PC-3 (cell line): ENCODE results near the gene GBF1. TPM values are rescaled to one million over a fixed set of nuclear protein-coding genes. Genes with fewer than 3 reads are reported as not detected.

Experiments
- ATAC-seq: fragments of 200-7000 bp; cut with Tn5 transposase; 2 replicates; pipeline ENCODE4 v1.9.1; 2020; ENCODE audit warnings: mild to moderate bottlenecking, moderate library complexity
- BruUV-seq: library from RNA; stranded (reverse); fragments of 400-500 nt; replicated peaks from 2 replicates; lab custom pipeline; 2021; lab: Mats Ljungman, UMichigan
- CTCF ChIA-PET: fragments of 300-600 bp; sonication (Branson Sonifier 250); formaldehyde crosslinking; loops from one replicate; lab custom pipeline; 2022; ENCODE audit warnings: antibody characterized with exemption; lab: Charles Lee
- POLR2A ChIA-PET: fragments of 300-600 bp; sonication (Branson Sonifier 250); formaldehyde crosslinking; loops from one replicate; lab custom pipeline; 2022; ENCODE audit warnings: antibody characterized with exemption; ENCODE audit not compliant: unreplicated experiment; lab: Charles Lee
- DNase-seq: peaks from one replicate; pipeline ENCODE4 v3.0.0-alpha.2; 2015
- H2AFZ ChIP-seq: fragments of 300-600 bp; sonication (generic); 2 replicates; pipeline ENCODE4 v1.6.0; 2016; ENCODE audit warnings: antibody characterized with exemption, low read length
- H3F3A ChIP-seq: fragments of 300-600 bp; sonication (generic); one replicate; pipeline ENCODE4 v1.6.0; 2017; ENCODE audit warnings: antibody characterized with exemption, low read length, control low read depth, mild to moderate bottlenecking; ENCODE audit not compliant: unreplicated experiment
- H3K27ac ChIP-seq: fragments of 300-600 bp; sonication (generic); 2 replicates; pipeline ENCODE4 v1.5.1; 2016; ENCODE audit warnings: mild to moderate bottlenecking, low read length
- H3K27me3 ChIP-seq: fragments of 300-600 bp; sonication (generic); 2 replicates; pipeline ENCODE4 v1.6.1; 2016; ENCODE audit warnings: low read length, mixed read lengths
- H3K36me3 ChIP-seq: fragments of 300-600 bp; sonication (generic); 2 replicates; pipeline ENCODE4 v1.6.1; 2016; ENCODE audit warnings: low read depth, mixed run types, low read length, mixed read lengths
- H3K4me1 ChIP-seq: fragments of 300-600 bp; sonication (generic); 2 replicates; pipeline ENCODE4 v1.5.1; 2016; ENCODE audit warnings: low read length; ENCODE audit not compliant: insufficient read depth
- H3K4me2 ChIP-seq: fragments of 300-600 bp; sonication (generic); 2 replicates; pipeline ENCODE4 v1.6.0; 2016; ENCODE audit warnings: low read length
- H3K4me3 ChIP-seq: fragments of 300-600 bp; sonication (generic); 2 replicates; pipeline ENCODE4 v1.5.1; 2016; ENCODE audit warnings: mild to moderate bottlenecking, low read length, mixed read lengths
- H3K79me2 ChIP-seq: fragments of 300-600 bp; sonication (generic); 2 replicates; pipeline ENCODE4 v1.6.1; 2017; ENCODE audit warnings: low read length, mixed read lengths
- H3K9ac ChIP-seq: fragments of 300-600 bp; sonication (generic); 2 replicates; pipeline ENCODE4 v1.6.0; 2016; ENCODE audit warnings: mild to moderate bottlenecking, low read length
- H3K9me2 ChIP-seq: fragments of 300-600 bp; sonication (generic); replicated peaks from 2 replicates; pipeline ENCODE4 v1.6.1; 2016; ENCODE audit warnings: mixed run types, low read length, mixed read lengths
- H3K9me3 ChIP-seq: fragments of 300-600 bp; sonication (generic); 2 replicates; pipeline ENCODE4 v1.6.1; 2016; ENCODE audit warnings: low read length, mixed read lengths
- H4K20me1 ChIP-seq: fragments of 300-600 bp; sonication (generic); 2 replicates; pipeline ENCODE4 v1.6.1; 2016; ENCODE audit warnings: low read length, mixed read lengths
- CTCF ChIP-seq: fragments of 300-600 bp; sonication (generic); conservative IDR thresholded peaks from 2 replicates; pipeline ENCODE4 v1.5.1; 2017; ENCODE audit warnings: antibody characterized with exemption, low read depth, mild to moderate bottlenecking, low read length
- EZH2 ChIP-seq: fragments of 300-600 bp; sonication (generic); IDR thresholded peaks from one replicate; pipeline ENCODE4 v1.6.1; 2017; ENCODE audit warnings: antibody characterized with exemption, mild to moderate bottlenecking, low read length; ENCODE audit not compliant: unreplicated experiment
- EZH2phosphoT487 ChIP-seq: fragments of 300-600 bp; sonication (generic); IDR thresholded peaks from 2 replicates; pipeline ENCODE4 v1.6.1; 2018; ENCODE audit warnings: mild to moderate bottlenecking, antibody characterized with exemption, low read length, borderline replicate concordance
- intact Hi-C: fragments of 100-400 bp; cut with micrococcal nuclease; formaldehyde crosslinking; loops from 2 replicates; pipeline ENCODE4 v1.9.0; 2023
- total RNA-seq: library from RNA; depleted of rRNA; stranded (reverse); fragments of >200 nt; gene quantifications from 2 replicates; pipeline ENCODE4 v1.2.3, GENCODE V29; 2014

The GBF1 gene
- total RNA-seq, 1 experiment from 2014 or later: 25.2 TPM

GRCh38 chr10:102243309-102243708 is 2.0 kb upstream of the GBF1 start:
- no peaks in the 10 kb centered on the region for H3F3A ChIP-seq
- H3K27me3 ChIP-seq: no peaks in the 10 kb centered on the region
- POLR2A ChIA-PET: no interaction called here
- no TSS peak for BruUV-seq
- peaks cover 33% of the 10 kb centered on the region for H3K4me1 ChIP-seq
- H3K4me3 ChIP-seq: no peak overlapping the region
- no peak overlapping the region for H3K9ac ChIP-seq
- no peak overlapping the region for H2AFZ ChIP-seq
- no peaks in the 10 kb centered on the region for H3K9me2 ChIP-seq
- ATAC-seq (no peak), DNase-seq (peak; percentile 70)
- H3K79me2 ChIP-seq: peaks cover 29% of the 10 kb centered on the region
- H3K36me3 ChIP-seq: no peaks in the 10 kb centered on the region
- H3K9me3 ChIP-seq: no peaks in the 10 kb centered on the region
- no peak overlapping the region for H3K4me2 ChIP-seq
- no peak overlapping the region for H3K27ac ChIP-seq
- TF ChIP-seq EZH2phosphoT487: no peak
- no peak for TF ChIP-seq CTCF
- no peak for TF ChIP-seq EZH2
- H4K20me1 ChIP-seq: peaks cover 16% of the 10 kb centered on the region
- CTCF ChIA-PET: no interaction called here
- intact Hi-C loops: no loop called here

GRCh38 chr10:102245932-102246251 is 560 bp downstream of the GBF1 start:
- H3K4me3 ChIP-seq: peak overlapping the region; percentile 90
- ChIA-PET POLR2A (interaction anchor here (1.0 kb wide), 1 partner anchor 10 kb away, joined by 4 read pairs; no protein-coding TSS in a partner anchor), CTCF (interaction anchor here (0.7 kb wide), 1 partner anchor 16 kb away, joined by 3 read pairs; no protein-coding TSS in a partner anchor)
- H3F3A ChIP-seq: no peaks in the 10 kb centered on the region
- H3K9ac ChIP-seq: peak overlapping the region; percentile 84
- peaks cover 33% of the 10 kb centered on the region for H3K4me1 ChIP-seq
- no peak for DNase-seq
- peak overlapping the region; percentile 66; the same call in 1 of the 2 replicates for H2AFZ ChIP-seq
- TF ChIP-seq EZH2: no peak
- TF ChIP-seq CTCF: no peak
- no peak for TF ChIP-seq EZH2phosphoT487
- peaks cover 55% of the 10 kb centered on the region for H3K79me2 ChIP-seq
- intact Hi-C loops: loop anchor here (5.0 kb wide), 1 partner anchor 96 kb away; no protein-coding TSS in a partner anchor
- H3K27ac ChIP-seq: peak overlapping the region; percentile 52
- H3K36me3 ChIP-seq: no peaks in the 10 kb centered on the region
- peak overlapping the region; percentile 85 for H3K4me2 ChIP-seq
- no peaks in the 10 kb centered on the region for H3K9me3 ChIP-seq
- no TSS peak for BruUV-seq
- H3K27me3 ChIP-seq: no peaks in the 10 kb centered on the region
- H4K20me1 ChIP-seq: peaks cover 16% of the 10 kb centered on the region
- no peaks in the 10 kb centered on the region for H3K9me2 ChIP-seq
- ATAC-seq: no peak

GRCh38 chr10:102246261-102246660 is 929 bp downstream of the GBF1 start:
- Histone ChIP-seq H3K4me1 (peaks cover 33% of the 10 kb centered on the region), H3F3A (no peaks in the 10 kb centered on the region), H3K4me2 (peak overlapping the region; percentile 85), H3K36me3 (no peaks in the 10 kb centered on the region), H3K27ac (no peak overlapping the region), H2AFZ (no peak overlapping the region), H3K79me2 (peaks cover 58% of the 10 kb centered on the region), H3K9me3 (no peaks in the 10 kb centered on the region), H3K27me3 (no peaks in the 10 kb centered on the region), H4K20me1 (peaks cover 16% of the 10 kb centered on the region), H3K9ac (peak overlapping the region; percentile 84), H3K9me2 (no peaks in the 10 kb centered on the region), H3K4me3 (peak overlapping the region; percentile 90)
- BruUV-seq: TSS peak; percentile 56
- no peak for ATAC-seq
- TF ChIP-seq EZH2phosphoT487 (no peak), EZH2 (no peak), CTCF (no peak)
- no peak for DNase-seq
- ChIA-PET CTCF (no interaction called here), POLR2A (no interaction called here)
- intact Hi-C loops: loop anchor here (5.0 kb wide), 1 partner anchor 96 kb away; no protein-coding TSS in a partner anchor
